Measurements from ENCODE around the gene MKNK1. TPM values are rescaled to one million over a fixed set of nuclear protein-coding genes. Genes with fewer than 3 reads are reported as not detected.
A peak's percentile ranks its signal among the peaks of the same experiment; 100 is the strongest.

Gene MKNK1
- total and polyA plus RNA-seq, 2 of the 8 experiments (the other 6 are each of a cell fraction or from before 2014, with no cell fraction given) = 13.9 to 21.5 TPM

DNA sequence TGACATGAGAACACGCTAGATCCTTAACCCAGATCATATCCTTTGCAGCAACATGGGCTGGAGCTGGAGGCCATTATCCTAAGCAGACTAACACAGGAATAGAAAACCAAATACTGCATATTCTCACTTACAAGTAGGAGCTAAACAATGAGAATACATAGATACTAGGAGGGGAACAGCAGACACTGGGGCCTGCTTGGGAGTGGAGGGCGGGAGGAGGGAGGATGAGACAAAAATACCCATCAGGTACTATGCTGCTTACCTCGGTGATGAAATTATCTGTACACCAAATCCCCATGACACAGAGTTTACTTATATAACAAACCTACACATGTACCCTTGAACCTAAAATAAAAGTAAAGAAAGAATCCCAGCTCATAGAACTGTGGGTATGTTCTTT is 13.8 kb upstream of the MKNK1 start:
- H3K14ac ChIP-seq (ENCODE audit: insufficient read length) = no peak overlapping the region
- H4K91ac ChIP-seq (replicated peaks; ENCODE audit: insufficient read length, low read length) = no peak overlapping the region
- no peaks in the 10 kb centered on the region for H3K79me2 ChIP-seq (ENCODE audit: control insufficient read depth in 1 of 2, insufficient read depth in 2 of 2, low read length in 2 of 2)
- H2AFZ ChIP-seq (ENCODE audit: low read length) = no peak overlapping the region
- no peak overlapping the region for H4K8ac ChIP-seq (ENCODE audit: extremely low read depth, insufficient read depth, low read length)
- no peak overlapping the region for H4K5ac ChIP-seq (ENCODE audit: insufficient read length, low read depth, low read length)
- H2BK5ac ChIP-seq (ENCODE audit: low read depth, low read length) = no peak overlapping the region
- H2BK12ac ChIP-seq (ENCODE audit: low read depth, low read length) = 0 out of 2 replicates have a peak overlapping the region, but pooled peaks have one; percentile 39
- 85% methylated on average over 3 of the region's 3 CpGs; no CpG with 5 or more reads in 1 of the 2 experiments for WGBS, 2 experiments (ENCODE audit: extremely low coverage in 1 of 2, insufficient coverage in 1 of 2, insufficient read length in 1 of 2, insufficient replicate concordance in 2 of 2, low coverage in 1 of 2, low lambda C conversion rate in 2 of 2, missing lambda C conversion rate in 1 of 2)
- H2BK20ac ChIP-seq (ENCODE audit: low read length) = 0 out of 2 replicates have a peak overlapping the region, but pooled peaks have one; percentile 35
- H3K56ac ChIP-seq (replicated peaks; ENCODE audit: insufficient read length, low read depth, low read length) = no peak overlapping the region
- H2BK120ac ChIP-seq (replicated peaks; ENCODE audit: low read depth, low read length) = no peak overlapping the region
- H3K23ac ChIP-seq (ENCODE audit: insufficient read length) = no peak overlapping the region
- H2BK15ac ChIP-seq (ENCODE audit: low read length) = no peak overlapping the region
- H3K9ac ChIP-seq (replicated peaks in 1 of 4; ENCODE audit: extremely low read depth in 1 of 4, low read depth in 3 of 4, low read length in 3 of 4) = no peak overlapping the region
- H4K20me1 ChIP-seq (replicated peaks in 1 of 2; ENCODE audit: control insufficient read depth in 1 of 2, insufficient read depth in 2 of 2, low read length in 2 of 2) = no peaks in the 10 kb centered on the region
- DNase-seq (ENCODE audit: low read depth in 1 of 2, low spot score in 2 of 2) = no peak
- peaks cover 0 to 11% (median 9%) of the 10 kb centered on the region in 4 experiments; a peak in 5 of 7 replicates for H3K27me3 ChIP-seq (replicated peaks in 1 of 4; ENCODE audit: control insufficient read depth in 3 of 4, extremely low read depth in 1 of 4, insufficient read depth in 3 of 4, low read length in 3 of 4)
- no peaks in the 10 kb centered on the region for H3K79me1 ChIP-seq (ENCODE audit: low read depth, low read length)
- ChIA-PET POLR2A (ENCODE audit: partially characterized antibody) (interaction anchor here (1.3 to 2.2 kb wide), 5 partner anchors 11 to 24 kb away, joined by 3 to 7 read pairs (median 4); partner anchors contain the start of gene MKNK1), CTCF (ENCODE audit: partially characterized antibody) (interaction anchor here (1.1 to 14.2 kb wide), 6 partner anchors 14 to 108 kb away, joined by 3 to 126 read pairs (median 20); partner anchors contain the start of gene MKNK1)
- no peak overlapping the region for H3K18ac ChIP-seq (ENCODE audit: extremely low read depth, low read length)
- no peak overlapping the region for H3K4me2 ChIP-seq (ENCODE audit: insufficient read depth in 1 of 2, low read depth in 2 of 2, low read length in 2 of 2)
- no peak overlapping the region for H2AK5ac ChIP-seq (ENCODE audit: low read depth, low read length)
- FAIRE-seq = no peak
- no peak overlapping the region for H3K4me3 ChIP-seq (ENCODE audit: extremely low read depth in 1 of 4, insufficient read depth in 2 of 4, low read depth in 3 of 4, low read length in 4 of 4)
- no peaks in the 10 kb centered on the region for H3K9me3 ChIP-seq (ENCODE audit: insufficient read depth in 2 of 2, low read depth in 1 of 2, low read length in 1 of 2)
- H3K4me1 ChIP-seq (replicated peaks in 1 of 4; ENCODE audit: control insufficient read depth in 3 of 4, insufficient read depth in 4 of 4, low read length in 3 of 4) = peaks cover 11 to 26% (median 17%) of the 10 kb centered on the region in 4 experiments
- no peak overlapping the region for H3K27ac ChIP-seq (ENCODE audit: low read depth, low read length)
- peaks cover 7% of the 10 kb centered on the region; the same call in 1 of the 2 replicates for H3K23me2 ChIP-seq (ENCODE audit: low read depth, low read length)
- no peaks in the 10 kb centered on the region for H3K36me3 ChIP-seq (ENCODE audit: control insufficient read depth in 2 of 4, insufficient read depth in 4 of 4, low read length in 3 of 4)
- no peak overlapping the region for H3K4ac ChIP-seq (replicated peaks; ENCODE audit: insufficient read length, low read depth, low read length)
- TF ChIP-seq KDM5A (IDR thresholded peaks at IDR 0.05; ENCODE audit: low read length) (no peak), RBBP5 (IDR thresholded peaks at IDR 0.05; ENCODE audit: borderline replicate concordance, low read depth, low read length) (no peak), CHD2 (IDR thresholded peaks at IDR 0.05; ENCODE audit: low read length) (no peak), SP4 (IDR thresholded peaks at IDR 0.05; ENCODE audit: low read length) (no peak), GTF2F1 (IDR thresholded peaks at IDR 0.05; ENCODE audit: borderline replicate concordance, low read depth, low read length) (no peak), PHF8 (conservative IDR thresholded peaks at IDR 0.05; ENCODE audit: low read depth, low read length) (no peak), EGR1 (IDR thresholded peaks at IDR 0.05; ENCODE audit: borderline replicate concordance, low read depth, low read length) (no peak), SP2 (IDR thresholded peaks at IDR 0.05; ENCODE audit: low read length) (no peak), BRCA1 (IDR thresholded peaks at IDR 0.05; ENCODE audit: low read depth, low read length) (no peak), ZNF274 (IDR thresholded peaks at IDR 0.05; ENCODE audit: borderline replicate concordance, extremely low read depth, low read length) (no peak), CEBPB (IDR thresholded peaks at IDR 0.05; ENCODE audit: low read depth, low read length) (no peak)
- TF ChIP-seq, protein P1, sequence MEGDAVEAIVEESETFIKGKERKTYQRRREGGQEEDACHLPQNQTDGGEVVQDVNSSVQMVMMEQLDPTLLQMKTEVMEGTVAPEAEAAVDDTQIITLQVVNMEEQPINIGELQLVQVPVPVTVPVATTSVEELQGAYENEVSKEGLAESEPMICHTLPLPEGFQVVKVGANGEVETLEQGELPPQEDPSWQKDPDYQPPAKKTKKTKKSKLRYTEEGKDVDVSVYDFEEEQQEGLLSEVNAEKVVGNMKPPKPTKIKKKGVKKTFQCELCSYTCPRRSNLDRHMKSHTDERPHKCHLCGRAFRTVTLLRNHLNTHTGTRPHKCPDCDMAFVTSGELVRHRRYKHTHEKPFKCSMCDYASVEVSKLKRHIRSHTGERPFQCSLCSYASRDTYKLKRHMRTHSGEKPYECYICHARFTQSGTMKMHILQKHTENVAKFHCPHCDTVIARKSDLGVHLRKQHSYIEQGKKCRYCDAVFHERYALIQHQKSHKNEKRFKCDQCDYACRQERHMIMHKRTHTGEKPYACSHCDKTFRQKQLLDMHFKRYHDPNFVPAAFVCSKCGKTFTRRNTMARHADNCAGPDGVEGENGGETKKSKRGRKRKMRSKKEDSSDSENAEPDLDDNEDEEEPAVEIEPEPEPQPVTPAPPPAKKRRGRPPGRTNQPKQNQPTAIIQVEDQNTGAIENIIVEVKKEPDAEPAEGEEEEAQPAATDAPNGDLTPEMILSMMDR (IDR thresholded peaks at IDR 0.05; ENCODE audit: control extremely low read depth in 1 of 3, insufficient read depth in 1 of 3, low read depth in 1 of 3, low read length in 3 of 3) = no peak

Data from H1 (cell line).